Measurements from ENCODE around the gene MYRIP.
A peak's percentile ranks its signal among the peaks of the same experiment; 100 is the strongest.

MYRIP gene

GRCh38 chr3:40309418-40309924, 500.1 kb downstream of the MYRIP start, which contains the start of gene EIF1B:
Gene EIF1B, plus strand, starts transcription at chr3:40309707. Its CDS starts 235 bp downstream, at chr3:40309942.
- H3K4me3 ChIP-seq (ENCODE audit: low read depth, low read length) = peak within 1 kb of the TSS; percentile 81
- TF ChIP-seq POLR2A (IDR thresholded peaks at IDR 0.05; ENCODE audit: extremely low read depth, insufficient read length) (peak; percentile 83), MAX (IDR thresholded peaks at IDR 0.05; ENCODE audit: low read depth, low read length) (peak; percentile 90), MYC (IDR thresholded peaks at IDR 0.05; ENCODE audit: low read depth, low read length) (peak; percentile 85)
- TF ChIP-seq, protein P1, sequence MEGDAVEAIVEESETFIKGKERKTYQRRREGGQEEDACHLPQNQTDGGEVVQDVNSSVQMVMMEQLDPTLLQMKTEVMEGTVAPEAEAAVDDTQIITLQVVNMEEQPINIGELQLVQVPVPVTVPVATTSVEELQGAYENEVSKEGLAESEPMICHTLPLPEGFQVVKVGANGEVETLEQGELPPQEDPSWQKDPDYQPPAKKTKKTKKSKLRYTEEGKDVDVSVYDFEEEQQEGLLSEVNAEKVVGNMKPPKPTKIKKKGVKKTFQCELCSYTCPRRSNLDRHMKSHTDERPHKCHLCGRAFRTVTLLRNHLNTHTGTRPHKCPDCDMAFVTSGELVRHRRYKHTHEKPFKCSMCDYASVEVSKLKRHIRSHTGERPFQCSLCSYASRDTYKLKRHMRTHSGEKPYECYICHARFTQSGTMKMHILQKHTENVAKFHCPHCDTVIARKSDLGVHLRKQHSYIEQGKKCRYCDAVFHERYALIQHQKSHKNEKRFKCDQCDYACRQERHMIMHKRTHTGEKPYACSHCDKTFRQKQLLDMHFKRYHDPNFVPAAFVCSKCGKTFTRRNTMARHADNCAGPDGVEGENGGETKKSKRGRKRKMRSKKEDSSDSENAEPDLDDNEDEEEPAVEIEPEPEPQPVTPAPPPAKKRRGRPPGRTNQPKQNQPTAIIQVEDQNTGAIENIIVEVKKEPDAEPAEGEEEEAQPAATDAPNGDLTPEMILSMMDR (IDR thresholded peaks at IDR 0.05; ENCODE audit: low read depth, low read length) = peak; percentile 69
- DNase-seq (ENCODE audit: low read depth) = peak; percentile 97
